ENCODE data around the gene ZNF764. TPM values are rescaled to one million over a fixed set of nuclear protein-coding genes. Genes with fewer than 3 reads are reported as not detected.
A peak's percentile ranks its signal among the peaks of the same experiment; 100 is the strongest.

Gene ZNF764
- total RNA-seq, 1 donor from 2014 or later: 21.2 TPM

DNA sequence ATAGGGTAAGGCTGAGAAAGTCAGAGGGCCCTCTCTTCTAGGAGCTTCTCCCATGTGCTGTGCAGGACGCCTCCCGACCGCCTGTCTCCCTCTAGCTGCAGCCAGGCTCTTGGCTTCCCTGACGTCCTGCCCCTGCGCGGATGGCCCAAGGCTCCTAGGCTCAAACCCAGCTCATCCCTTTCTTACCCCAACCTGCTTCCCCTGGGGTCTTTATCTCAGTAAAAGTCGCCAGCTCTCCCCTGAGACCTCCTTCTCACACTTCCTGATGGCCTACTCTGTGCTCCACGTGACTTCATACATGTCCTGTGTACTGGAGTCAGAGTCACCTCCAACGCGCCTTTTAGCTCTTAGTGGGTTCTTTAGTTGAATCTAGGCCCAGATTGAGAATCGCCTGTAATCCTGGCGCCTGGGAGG is 22.4 kb downstream of the ZNF764 start:
- intact Hi-C loops (cut with micrococcal nuclease): loop anchor here (1.0 to 2.0 kb wide), 11 partner anchors 8 to 165 kb away; partner anchors contain the start of genes DCTPP1, FBRS, ITGAL and TBC1D10B
- Mint-ChIP-seq H3K4me1 (ENCODE audit: low read depth) (peaks cover 29% of the 10 kb centered on the region), H3K27me3 (ENCODE audit: insufficient read depth) (no peaks in the 10 kb centered on the region), H3K27ac (peak overlapping the region; percentile 99), H3K4me3 (peak overlapping the region; percentile 98), H3K36me3 (ENCODE audit: low read depth) (peaks cover 18% of the 10 kb centered on the region), H3K9me3 (no peaks in the 10 kb centered on the region)
- peak; percentile 53 for DNase-seq (ENCODE audit: low spot score)

DNA sequence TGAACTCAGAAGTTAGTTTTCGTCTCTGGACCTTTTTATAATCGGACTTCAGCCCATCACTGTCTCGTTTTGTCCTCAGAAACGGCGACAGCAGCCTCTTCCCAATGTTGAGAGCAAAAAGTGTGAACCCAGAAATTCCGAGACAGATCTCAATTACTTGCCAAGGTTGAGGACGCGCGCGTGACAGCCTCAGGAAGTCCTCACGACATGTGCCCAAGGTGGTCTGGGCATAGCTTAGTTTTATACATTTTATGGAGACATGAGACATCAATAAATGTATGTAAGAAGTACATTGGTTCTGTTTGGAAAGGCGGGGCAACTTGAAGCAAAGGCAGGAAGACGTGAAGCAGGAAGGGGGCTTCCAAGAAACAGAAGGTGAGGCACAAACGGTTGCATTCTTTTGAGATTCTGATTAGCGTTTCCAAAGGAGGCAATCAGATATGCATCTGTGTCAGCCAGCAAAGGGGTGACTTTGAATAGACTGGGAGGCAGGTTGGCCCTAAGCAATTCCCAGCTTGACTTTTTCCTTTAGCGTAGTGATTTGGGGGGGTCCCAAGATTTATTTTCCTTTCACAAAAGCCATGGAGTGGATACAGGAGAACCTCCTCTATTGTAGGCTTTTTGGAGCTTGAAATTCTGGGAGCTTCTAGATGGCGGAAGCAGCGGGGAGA is 22.9 kb downstream of the ZNF764 start:
- Mint-ChIP-seq H3K36me3 (ENCODE audit: low read depth) (peaks cover 20% of the 10 kb centered on the region), H3K9me3 (no peaks in the 10 kb centered on the region)
- no peak for DNase-seq (ENCODE audit: low spot score)

DNA sequence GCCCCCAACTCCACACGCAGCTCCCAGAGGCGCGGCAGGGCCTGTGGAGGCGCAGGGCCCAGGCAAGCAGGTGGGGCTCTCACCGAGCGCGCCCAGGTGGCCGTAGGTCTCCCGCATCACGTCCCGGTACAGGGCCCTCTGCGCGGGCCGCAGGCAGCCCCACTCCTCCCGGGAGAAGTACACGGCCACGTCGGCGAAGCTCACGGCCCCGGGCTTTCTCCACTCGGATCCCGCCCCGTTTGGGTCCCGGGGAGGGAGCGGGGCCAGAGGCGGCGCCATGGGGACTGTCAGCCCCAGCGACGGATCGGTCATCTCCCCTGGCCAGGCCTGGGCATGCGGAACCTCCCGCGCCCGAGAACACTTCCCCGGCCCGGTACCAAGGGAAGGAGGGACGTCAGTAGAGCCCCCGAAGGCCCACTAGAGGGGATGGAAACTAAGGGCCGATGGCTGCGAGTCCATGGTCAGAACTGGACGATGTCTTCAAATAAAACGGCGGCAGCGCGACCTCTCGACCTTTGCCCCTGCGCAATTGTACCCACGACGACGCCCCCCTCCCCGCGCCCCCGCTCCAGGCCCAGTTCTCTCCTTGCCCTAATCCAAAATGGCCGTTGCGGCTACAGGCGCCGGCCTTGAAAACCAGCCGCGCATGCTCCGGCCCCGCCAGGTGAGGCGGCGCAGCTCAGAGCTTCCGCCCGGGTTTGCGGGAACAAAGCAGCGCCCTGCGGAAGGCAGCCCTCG is 23.6 kb downstream of the ZNF764 start, which contains the start of gene ZNF747:
Gene ZNF747 (minus strand): TSS at position 491 of the 738 bp plus-strand sequence. CDS start 179 bp downstream, at position 312.
- H3K4me3 Mint-ChIP-seq: peak within 1 kb of the TSS; percentile 98
- peaks cover 39% of the 10 kb centered on the region for H3K4me1 Mint-ChIP-seq (ENCODE audit: low read depth)
- DNase-seq (ENCODE audit: low spot score): peak; percentile 88
- no peaks in the 10 kb centered on the region for H3K9me3 Mint-ChIP-seq
- H3K27me3 Mint-ChIP-seq (ENCODE audit: insufficient read depth): no peaks in the 10 kb centered on the region
- peaks cover 20% of the 10 kb centered on the region for H3K36me3 Mint-ChIP-seq (ENCODE audit: low read depth)
- intact Hi-C loops (cut with micrococcal nuclease): loop anchor here (1.0 to 2.0 kb wide), 11 partner anchors 7 to 164 kb away; partner anchors contain the start of genes DCTPP1, FBRS, ITGAL and TBC1D10B
- H3K27ac Mint-ChIP-seq: peak within 1 kb of the TSS; percentile 99

More for the DNA sequence above, 22.9 kb downstream of the ZNF764 start:
- Mint-ChIP-seq H3K4me3 (peak overlapping the region; percentile 98), H3K27me3 (ENCODE audit: insufficient read depth) (no peaks in the 10 kb centered on the region), H3K4me1 (ENCODE audit: low read depth) (peaks cover 34% of the 10 kb centered on the region), H3K27ac (peak overlapping the region; percentile 99)
- intact Hi-C loops (cut with micrococcal nuclease): loop anchor here (1.0 to 2.0 kb wide), 11 partner anchors 8 to 165 kb away; partner anchors contain the start of genes DCTPP1, FBRS, ITGAL and TBC1D10B

DNA sequence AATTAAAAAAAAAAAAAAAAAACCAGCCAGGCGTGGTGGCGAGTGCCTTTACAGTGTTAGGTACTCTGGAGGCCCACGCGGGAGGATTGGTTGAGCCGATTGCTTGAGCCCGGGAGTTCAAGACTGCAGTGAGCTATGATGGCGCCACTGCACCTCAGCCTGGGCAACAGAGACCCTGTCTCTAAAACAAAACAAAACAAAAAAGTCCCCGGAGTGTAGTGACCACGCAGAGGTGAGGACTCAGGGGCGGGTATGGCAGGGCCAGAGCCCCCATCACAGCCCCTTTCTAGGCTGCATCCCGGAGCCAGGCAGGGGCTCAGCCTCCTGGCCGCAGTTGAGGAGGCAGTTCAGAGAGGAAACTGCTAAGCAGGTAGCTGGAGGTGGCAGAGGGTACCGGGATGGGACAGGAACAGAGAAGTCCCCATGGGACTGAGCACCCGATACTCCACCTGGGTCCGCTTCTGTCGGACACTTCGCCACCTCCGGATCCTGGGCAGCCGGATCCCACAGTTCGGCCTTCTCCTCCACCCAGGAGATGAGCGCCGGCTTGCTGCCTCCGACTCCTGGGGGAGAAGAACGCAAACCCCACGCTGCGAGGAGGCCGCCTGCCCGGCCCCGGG is 24.3 kb downstream of the ZNF764 start:
- H3K4me1 Mint-ChIP-seq (ENCODE audit: low read depth): peaks cover 44% of the 10 kb centered on the region
- H3K27ac Mint-ChIP-seq: peak overlapping the region; percentile 93

DNA sequence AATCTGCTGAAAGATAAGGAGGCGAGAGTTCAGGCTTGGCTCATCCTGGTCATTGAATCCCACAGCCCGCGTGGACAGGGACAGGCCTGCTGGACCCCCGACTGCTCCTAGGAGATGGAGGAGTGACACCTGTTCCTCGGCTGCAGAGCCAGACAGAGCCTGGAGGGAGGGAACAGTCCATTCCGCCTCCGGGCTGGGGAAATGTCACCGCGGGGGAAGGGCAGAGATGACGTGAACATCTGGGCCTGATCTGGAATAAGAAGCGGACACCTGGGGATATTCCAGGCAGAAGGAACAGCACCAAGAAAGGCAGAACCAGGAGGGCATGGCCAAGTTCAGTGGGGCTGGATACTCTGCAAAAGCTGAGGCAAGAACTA is 25.0 kb downstream of the ZNF764 start:
- intact Hi-C loops (cut with micrococcal nuclease): no loop called here
- Mint-ChIP-seq H3K4me3 (peak overlapping the region; percentile 85), H3K27ac (peak overlapping the region; percentile 72), H3K36me3 (ENCODE audit: low read depth) (peaks cover 19% of the 10 kb centered on the region), H3K9me3 (no peaks in the 10 kb centered on the region), H3K27me3 (ENCODE audit: insufficient read depth) (no peaks in the 10 kb centered on the region), H3K4me1 (ENCODE audit: low read depth) (peaks cover 50% of the 10 kb centered on the region)
- DNase-seq (ENCODE audit: low spot score): no peak

More for the DNA sequence above, 24.3 kb downstream of the ZNF764 start:
- intact Hi-C loops (cut with micrococcal nuclease): loop anchor here (2.0 kb wide), 2 partner anchors 61 to 125 kb away; partner anchors contain the start of genes FBRS and ITGAL
- no peaks in the 10 kb centered on the region for H3K9me3 Mint-ChIP-seq
- H3K4me3 Mint-ChIP-seq: peak overlapping the region; percentile 98
- H3K27me3 Mint-ChIP-seq (ENCODE audit: insufficient read depth): no peaks in the 10 kb centered on the region
- DNase-seq (ENCODE audit: low spot score): no peak
- peaks cover 20% of the 10 kb centered on the region for H3K36me3 Mint-ChIP-seq (ENCODE audit: low read depth)

DNA sequence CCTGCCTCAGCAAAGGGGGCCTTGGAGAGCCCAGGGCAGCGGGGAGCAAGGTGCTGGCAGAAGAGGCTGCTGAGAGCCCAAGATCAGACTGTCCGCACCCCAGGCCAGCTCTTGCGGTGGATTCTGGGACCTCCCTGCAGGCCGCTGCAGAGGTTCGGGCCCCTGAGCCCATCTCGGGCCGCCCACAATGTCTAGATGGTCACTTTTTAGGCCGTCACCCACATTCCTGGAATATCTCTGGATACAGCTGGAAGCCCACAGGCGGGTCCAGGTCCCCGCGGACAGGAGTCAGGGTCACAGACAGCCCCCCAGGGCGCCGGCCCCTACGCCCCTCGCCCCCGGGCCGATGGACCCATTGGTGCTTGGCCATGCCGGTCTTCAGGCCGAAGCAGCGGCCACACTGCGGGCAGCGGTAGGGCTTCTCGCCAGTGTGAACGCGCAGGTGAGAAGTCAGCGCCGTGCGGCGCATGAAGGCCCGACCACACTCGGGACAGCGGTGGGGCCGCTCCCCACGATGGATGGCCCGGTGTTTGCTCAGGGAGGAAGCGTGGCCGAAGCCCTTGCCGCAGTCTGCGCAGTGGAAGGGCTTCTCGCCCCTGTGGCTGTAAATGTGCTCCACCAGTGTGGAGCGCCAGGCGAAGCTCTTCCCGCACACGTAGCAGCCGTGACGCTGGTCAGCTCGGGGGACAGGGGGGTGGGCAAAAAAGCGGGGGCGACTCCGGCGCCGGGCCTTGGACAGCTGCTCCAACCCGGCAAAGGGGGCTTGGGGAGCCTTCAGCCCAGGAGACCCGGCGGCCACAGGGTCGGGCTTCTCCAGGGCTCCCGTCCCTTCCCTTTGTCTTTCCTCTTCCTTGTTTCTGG is 25.7 kb downstream of the ZNF764 start:
- Mint-ChIP-seq H3K4me1 (ENCODE audit: low read depth) (peaks cover 50% of the 10 kb centered on the region), H3K27me3 (ENCODE audit: insufficient read depth) (no peaks in the 10 kb centered on the region), H3K4me3 (peak overlapping the region; percentile 85), H3K36me3 (ENCODE audit: low read depth) (peaks cover 15% of the 10 kb centered on the region), H3K27ac (no peak overlapping the region), H3K9me3 (no peaks in the 10 kb centered on the region)
- no peak for DNase-seq (ENCODE audit: low spot score)
- intact Hi-C loops (cut with micrococcal nuclease): no loop called here

DNA sequence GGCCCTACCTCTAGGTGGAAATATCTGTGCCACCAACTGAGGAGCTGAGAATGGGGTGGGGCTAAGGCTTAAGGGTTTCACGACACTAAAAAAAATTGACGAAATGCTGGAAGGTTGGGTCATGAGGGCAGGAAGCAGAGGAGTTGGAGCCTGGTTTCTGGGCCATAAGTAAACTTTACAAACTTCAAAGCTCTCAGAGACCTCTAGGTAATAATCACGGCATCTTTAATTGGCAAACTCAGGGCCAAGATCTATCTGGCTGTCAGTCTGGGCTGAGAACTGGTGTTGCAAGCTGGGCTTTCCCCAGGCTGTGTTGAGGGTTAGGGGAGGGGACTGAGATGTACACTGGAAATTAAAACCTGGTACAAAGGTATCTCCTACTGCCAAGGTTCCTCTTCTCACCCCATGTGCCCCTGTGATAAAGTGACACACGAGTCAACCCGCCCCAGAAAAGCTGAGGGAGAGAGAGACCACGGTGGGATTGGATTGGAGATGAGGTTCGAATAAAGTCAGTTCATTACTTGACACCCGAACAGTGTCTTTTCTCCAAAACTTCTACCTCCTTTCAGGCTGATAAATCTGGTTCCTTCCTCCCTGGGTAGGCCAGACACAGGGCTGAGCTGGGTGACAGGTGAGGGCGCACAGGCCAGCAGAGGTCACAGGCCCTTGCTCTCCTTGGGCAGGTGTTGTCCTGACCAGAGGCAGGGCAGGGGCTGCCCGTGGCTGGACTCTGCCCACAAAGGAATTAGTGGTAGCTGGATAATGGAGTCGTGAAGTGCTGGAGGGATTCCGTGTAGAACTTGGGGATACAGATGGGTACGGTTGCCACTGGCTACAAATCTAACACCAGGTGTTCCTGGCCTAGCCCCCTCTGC is 27.8 kb downstream of the ZNF764 start:
- peak overlapping the region; percentile 57 for H3K27ac Mint-ChIP-seq
- no peak overlapping the region for H3K4me3 Mint-ChIP-seq
- H3K27me3 Mint-ChIP-seq (ENCODE audit: insufficient read depth): no peaks in the 10 kb centered on the region
- H3K36me3 Mint-ChIP-seq (ENCODE audit: low read depth): peaks cover 10% of the 10 kb centered on the region
- intact Hi-C loops (cut with micrococcal nuclease): no loop called here
- DNase-seq (ENCODE audit: low spot score): no peak
- H3K4me1 Mint-ChIP-seq (ENCODE audit: low read depth): peaks cover 42% of the 10 kb centered on the region
- H3K9me3 Mint-ChIP-seq: no peaks in the 10 kb centered on the region

DNA sequence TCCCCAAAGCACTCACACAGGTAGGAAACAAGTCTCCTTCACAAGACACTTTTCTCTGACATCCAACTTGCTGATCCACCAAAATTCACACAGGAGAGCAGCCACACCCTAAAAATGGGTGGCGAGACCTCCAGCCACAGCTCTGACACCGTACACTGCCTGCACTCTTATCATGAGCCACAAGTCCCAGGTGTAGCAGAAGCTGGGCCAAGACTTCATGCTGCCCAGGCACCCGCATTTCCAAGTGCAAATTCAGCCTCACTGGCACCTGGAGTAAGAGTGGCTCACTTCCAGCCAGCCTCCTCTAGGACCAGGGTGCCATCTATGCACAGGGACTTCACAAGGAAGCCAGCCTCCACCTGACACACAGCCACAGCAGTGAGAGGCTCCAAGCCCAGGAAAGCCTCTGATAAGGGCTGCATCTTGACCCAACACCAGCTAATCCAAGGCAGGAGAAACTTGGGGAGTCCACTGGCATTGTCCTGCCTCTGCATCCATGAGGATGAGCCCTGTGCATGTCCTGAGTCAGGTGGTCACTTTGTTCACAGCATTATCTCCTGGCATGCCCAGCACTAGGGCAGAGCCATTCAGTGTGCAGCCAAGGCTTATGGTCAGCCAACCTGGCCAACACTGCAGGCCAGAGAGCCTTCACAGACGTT is 29.2 kb downstream of the ZNF764 start:
- Mint-ChIP-seq H3K27me3 (ENCODE audit: insufficient read depth) (no peaks in the 10 kb centered on the region), H3K36me3 (ENCODE audit: low read depth) (peaks cover 10% of the 10 kb centered on the region), H3K9me3 (no peaks in the 10 kb centered on the region), H3K4me3 (peak overlapping the region; percentile 60), H3K4me1 (ENCODE audit: low read depth) (peaks cover 42% of the 10 kb centered on the region), H3K27ac (no peak overlapping the region)
- intact Hi-C loops (cut with micrococcal nuclease): loop anchor here (5.0 kb wide), 1 partner anchor 58 kb away; the partner anchor contains the start of gene ZNF785
- DNase-seq (ENCODE audit: low spot score): no peak

DNA sequence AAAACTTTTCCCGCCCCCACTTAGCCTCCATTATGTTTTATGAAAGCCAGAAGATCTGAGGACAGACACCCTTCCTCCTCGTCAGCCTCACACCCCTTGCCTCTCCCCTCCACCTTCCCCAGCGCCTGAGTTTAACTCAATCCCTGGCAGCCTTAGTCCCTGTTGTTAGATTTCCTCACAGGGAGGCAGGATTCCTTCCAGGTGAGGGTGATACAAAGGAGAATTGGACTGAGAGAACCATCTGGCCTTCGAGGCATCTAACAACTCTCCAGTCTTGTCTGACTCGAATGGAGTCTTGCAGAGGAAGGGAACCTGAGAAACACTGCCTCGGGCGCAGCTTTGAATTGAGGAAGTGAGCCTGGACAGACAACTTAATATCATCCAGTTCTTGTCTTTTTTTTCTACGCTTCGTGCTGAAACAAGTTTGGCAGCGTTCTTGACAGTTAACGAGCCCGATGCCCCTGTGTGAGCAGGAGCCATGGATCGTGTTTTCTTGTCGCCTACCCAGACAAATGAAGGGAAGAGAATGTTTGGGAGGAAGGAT is 30.5 kb downstream of the ZNF764 start:
- Mint-ChIP-seq H3K36me3 (ENCODE audit: low read depth) (peaks cover 8% of the 10 kb centered on the region), H3K4me3 (peak overlapping the region; percentile 84), H3K4me1 (ENCODE audit: low read depth) (peaks cover 42% of the 10 kb centered on the region), H3K27ac (peak overlapping the region; percentile 54), H3K9me3 (no peaks in the 10 kb centered on the region), H3K27me3 (ENCODE audit: insufficient read depth) (no peaks in the 10 kb centered on the region)
- intact Hi-C loops (cut with micrococcal nuclease): loop anchor here (1.0 to 5.0 kb wide), 13 partner anchors 8 to 171 kb away; partner anchors contain the start of genes DCTPP1, FBRS, ITGAL and PRR14
- no peak for DNase-seq (ENCODE audit: low spot score)

DNA sequence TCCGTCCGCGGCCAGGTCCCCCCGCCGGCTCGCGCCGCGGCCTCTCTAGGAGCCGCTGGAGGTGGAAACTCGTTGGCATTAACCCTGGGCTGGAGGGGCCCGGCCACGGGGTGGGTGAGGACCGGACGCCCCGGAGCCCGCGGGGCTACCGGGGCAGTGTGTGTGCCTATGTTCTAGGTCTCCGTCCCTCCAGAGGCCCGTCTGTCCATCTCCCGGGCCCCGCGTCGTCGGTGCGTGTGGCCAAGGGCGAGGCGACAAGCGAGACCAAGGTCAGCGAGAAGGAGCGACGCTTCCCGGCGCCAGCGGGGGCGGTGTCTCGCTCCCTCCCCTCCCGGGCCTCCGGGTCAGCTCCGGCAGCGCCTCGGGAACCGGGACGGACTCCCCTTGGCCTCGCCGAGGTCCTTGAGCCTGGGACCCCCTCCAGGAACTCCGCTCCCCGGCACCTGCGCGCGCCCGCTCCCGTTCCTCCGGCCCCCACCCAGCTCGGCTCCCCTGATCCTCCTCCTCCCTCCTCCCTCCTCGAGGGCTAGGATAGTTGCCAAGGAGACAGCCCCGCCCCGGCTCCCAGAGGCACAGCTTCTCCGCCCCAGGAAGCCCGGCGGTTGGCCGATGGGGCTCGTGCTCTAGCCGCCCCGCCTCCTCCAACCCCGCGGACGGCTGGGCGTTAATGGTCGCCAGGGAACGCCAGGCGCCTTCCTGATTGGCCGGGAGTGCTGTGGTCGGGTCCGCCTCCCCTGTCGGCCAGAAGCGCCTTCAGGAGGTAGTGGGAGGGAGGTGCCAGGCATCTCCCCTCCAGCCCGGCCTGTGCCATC is 31.1 kb downstream of the ZNF764 start:
- Mint-ChIP-seq H3K4me1 (ENCODE audit: low read depth) (peaks cover 46% of the 10 kb centered on the region), H3K36me3 (ENCODE audit: low read depth) (peaks cover 12% of the 10 kb centered on the region), H3K9me3 (no peaks in the 10 kb centered on the region), H3K27me3 (ENCODE audit: insufficient read depth) (no peaks in the 10 kb centered on the region), H3K27ac (peak overlapping the region; percentile 54), H3K4me3 (peak overlapping the region; percentile 84)
- intact Hi-C loops (cut with micrococcal nuclease): loop anchor here (1.0 to 5.0 kb wide), 13 partner anchors 8 to 172 kb away; partner anchors contain the start of genes DCTPP1, FBRS, ITGAL and PRR14
- peak; percentile 93 for DNase-seq (ENCODE audit: low spot score)

Measured in activated T-helper 1 cell treated with anti-CD3 and anti-CD28 coated beads, Interleukin-12 subunit alpha, Interleukin-12 subunit beta, Interleukin-2, Interleukin-4 antibody, amounts not matched to agents 30 ng/mL and 10 ng/mL and 1 ng/mL, durations not matched to agents 14 hours and 24 hours and 36 hours (primary cell).